Ishikawa (cell line): ENCODE results near the gene HPS3.

Source experiments
- EGR1 ChIP-seq: IDR thresholded peaks from 2 replicates; pipeline ENCODE4 v1.6.1; 2012
- YY1 ChIP-seq: IDR thresholded peaks from 2 replicates; pipeline ENCODE4 v1.6.1; 2012; ENCODE audit warnings: low read depth
- TF ChIP-seq, protein P1 (sequence below): IDR thresholded peaks from 2 replicates; pipeline ENCODE4 v1.6.1; 2012

DNA sequence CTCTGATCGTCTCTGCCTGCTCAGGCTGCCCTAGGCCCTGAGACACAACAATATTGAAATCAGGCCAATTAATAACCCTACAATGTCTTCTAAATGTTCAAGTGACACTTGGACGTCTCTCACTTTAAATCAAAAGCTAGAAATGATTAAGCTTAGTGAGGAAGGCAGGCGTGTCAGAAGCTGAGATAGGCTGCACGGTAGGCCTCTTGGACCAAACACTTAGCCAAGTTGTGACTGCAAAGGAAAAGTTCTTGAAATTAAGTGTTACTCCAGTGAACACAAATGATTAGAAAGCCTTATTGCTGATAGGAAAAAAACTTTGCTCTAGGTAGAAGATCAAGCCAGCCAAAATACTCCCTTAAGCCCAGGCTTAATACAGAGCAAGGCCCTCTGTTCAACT, 2.2 kb downstream of the HPS3 start:
- TF ChIP-seq, protein P1, sequence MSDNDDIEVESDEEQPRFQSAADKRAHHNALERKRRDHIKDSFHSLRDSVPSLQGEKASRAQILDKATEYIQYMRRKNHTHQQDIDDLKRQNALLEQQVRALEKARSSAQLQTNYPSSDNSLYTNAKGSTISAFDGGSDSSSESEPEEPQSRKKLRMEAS, result no peak
- TF ChIP-seq EGR1, result no peak
- no peak for TF ChIP-seq YY1
